Kidney capillary endothelial cell (primary cell): ENCODE results near the gene KDM4D.
A peak's percentile ranks its signal among the peaks of the same experiment; 100 is the strongest.
"Not testable (repeated sequence)": the region's sequence is repeated elsewhere in the genome, so short reads cannot be mapped to it uniquely, and the experiment has no call there.

Experiments used
- DNase-seq: peaks from one replicate; pipeline ENCODE4 v3.0.0-alpha.2; 2018; ENCODE audit warnings: low spot score

KDM4D gene

DNA sequence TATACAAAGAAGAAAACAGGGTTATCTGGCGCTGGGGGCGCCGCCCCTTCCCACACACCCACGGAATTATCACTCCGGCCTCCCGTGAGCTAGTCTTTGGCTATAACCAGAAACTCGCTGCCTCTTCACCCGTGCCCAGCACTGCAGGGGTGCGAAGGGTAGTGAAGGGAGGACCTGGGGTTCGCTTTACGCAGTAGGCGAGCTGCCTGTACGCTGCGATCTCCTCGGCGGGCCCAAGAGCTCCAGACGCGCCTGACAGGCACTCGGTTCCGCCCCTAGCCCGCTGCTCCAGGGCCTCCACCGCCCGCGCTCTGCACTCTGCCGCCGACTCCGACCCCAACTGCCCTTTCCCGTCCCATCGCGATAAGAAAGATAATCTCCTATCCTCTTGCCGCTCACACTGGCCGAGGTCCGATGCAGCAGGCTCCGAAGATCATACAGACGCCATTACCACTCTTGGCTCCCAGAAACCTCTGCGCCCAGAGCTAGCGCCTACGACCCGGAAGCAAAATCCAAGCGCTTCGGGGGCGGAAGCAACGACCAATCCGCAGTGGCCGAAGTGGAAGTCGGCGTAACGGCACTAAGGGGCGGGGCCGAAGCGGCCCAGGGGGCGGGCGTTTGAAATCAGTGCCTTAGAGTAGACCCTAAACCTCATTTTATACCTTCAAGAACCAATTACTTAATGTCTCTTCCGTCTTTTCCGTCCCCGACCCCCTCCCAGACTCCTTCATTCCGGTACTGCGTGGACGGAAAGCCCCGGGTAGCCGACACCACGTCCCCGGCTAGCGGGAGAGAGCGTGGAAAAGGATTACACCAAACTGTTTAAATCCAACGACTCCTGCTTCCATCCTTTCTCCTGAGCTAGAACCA is at the start of gene KDM4D, which contains the start of gene CWC15:
TSS of gene KDM4D (plus strand) at position 611 of the 870 bp plus-strand sequence. CDS start 23,664 bp downstream, outside the sequence.
TSS of gene CWC15 (minus strand) at position 458 of the 870 bp plus-strand sequence. CDS start 1,371 bp downstream, outside the sequence.
- DNase-seq = peak; percentile 93

DNA sequence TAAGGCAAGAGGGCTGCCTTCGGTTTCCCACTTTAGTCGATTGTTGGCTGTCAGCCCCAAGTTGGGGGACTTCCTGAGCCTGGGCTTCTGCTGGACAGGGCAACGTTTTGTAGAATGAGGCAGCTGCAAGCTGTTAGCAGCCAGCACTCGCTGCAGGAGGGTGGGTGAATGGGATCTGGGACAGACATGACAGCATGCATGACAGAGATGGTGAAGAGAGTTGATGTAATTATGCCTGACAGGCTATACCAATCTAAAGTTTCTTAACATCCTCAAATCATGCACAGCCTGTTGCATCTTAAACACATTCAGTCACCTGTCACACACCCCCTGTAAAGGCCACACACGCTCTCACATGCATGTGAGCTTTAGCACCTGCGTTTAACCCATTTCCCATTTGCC is 49.3 kb upstream of the KDM4D start:
- DNase-seq = no peak

DNA sequence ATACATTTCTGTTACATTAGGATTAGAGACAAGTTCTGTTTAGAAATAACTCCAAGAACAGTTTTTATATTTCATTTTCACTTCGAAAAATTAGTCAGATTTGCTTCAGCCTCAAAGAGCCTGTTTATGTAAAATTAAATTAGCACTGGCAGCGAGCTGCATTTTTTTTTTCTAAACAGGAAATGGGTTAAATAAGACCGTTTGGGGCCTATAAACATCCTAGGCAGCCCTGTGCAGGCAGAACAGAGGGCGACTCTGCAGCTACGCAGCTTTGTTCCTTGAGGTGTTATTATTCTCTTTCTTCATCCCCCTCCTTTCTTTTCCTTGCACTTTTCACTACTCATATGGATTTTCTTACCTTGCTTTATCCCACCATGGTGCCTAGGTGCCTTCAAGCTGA is 48.9 kb upstream of the KDM4D start:
- DNase-seq = no peak

DNA sequence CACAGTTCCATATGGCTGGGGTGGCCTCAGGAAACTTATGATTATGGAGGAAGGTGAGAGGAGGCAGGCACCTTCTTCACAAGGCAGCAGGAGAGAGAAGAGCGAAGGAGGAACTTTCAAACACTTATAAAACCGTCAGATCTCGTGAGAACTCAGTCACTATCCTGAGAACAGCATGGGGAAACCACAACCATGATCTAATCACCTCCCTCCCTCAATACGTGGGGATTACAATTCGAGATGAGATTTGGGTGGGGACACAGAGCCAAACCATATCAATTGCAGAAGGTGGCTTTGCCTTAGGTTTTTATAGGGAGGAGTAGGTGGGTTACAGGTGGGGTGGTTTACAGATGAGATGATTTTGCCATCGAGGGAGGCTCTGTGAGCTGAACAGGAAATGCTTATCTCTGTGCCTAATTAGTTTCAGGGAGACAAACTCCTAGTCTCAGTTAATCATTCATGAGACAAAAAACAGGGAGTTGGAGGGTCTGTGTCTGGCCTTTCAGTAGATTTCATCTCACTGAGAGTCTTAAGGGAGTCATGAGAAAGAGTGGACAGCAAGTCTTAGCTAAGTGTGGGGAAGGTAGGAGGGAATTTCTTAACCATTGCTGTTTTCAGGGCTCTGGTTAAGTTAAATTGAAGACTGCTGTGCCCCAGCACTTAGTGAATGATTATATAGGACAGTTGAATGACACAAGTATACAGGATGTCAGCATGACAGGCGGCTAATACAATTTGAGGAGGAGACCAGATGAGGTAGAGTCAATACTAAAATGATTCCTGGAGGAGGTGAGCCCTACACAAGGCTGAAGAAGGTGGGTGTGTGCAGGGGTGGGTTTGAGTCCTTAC is 47.9 kb upstream of the KDM4D start:
- peak; percentile 26 for DNase-seq

DNA sequence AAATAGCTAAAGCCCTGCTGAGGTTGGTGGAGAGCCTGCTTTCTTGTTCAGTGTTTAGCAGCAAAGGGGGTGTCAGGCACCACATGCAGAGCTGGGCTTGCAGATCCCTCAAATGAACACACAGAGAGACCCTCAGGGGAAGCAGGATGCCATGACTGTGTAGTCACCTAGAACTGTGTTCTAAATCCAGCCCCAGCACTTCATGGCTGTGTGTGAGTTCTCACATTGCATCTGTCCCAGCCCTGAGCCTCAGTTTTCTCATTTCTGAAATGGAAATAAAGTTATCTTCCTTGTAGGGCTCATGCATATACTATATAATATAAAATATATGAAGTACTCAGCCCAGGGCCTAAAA is 47.3 kb upstream of the KDM4D start:
- DNase-seq = no peak

DNA sequence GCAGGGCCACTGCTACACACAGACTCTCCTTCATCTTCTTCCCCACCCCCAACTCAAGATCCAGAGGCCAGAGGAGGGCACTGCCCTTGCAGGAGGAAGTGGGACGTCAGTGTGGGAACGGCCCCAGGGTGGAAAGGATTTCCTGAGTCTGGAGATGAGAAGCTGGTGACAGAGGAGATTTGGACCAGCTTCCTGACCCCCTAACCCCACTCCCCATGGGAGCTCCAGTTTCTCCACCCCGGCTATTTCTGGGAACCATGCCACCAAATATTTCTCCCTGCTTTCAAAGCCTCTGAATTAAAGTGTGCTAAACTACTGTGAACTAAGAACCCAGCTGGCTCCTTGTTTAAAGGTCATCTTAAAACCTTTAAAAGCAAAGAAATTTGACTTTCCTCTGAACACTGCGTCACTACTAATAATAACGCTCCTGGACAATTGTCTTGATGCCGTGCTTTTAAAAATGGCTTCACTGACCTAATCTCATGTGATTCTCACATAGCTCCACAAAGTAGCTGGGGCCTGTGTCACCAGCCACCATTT is 46.7 kb upstream of the KDM4D start:
- DNase-seq = peak; percentile 95

DNA sequence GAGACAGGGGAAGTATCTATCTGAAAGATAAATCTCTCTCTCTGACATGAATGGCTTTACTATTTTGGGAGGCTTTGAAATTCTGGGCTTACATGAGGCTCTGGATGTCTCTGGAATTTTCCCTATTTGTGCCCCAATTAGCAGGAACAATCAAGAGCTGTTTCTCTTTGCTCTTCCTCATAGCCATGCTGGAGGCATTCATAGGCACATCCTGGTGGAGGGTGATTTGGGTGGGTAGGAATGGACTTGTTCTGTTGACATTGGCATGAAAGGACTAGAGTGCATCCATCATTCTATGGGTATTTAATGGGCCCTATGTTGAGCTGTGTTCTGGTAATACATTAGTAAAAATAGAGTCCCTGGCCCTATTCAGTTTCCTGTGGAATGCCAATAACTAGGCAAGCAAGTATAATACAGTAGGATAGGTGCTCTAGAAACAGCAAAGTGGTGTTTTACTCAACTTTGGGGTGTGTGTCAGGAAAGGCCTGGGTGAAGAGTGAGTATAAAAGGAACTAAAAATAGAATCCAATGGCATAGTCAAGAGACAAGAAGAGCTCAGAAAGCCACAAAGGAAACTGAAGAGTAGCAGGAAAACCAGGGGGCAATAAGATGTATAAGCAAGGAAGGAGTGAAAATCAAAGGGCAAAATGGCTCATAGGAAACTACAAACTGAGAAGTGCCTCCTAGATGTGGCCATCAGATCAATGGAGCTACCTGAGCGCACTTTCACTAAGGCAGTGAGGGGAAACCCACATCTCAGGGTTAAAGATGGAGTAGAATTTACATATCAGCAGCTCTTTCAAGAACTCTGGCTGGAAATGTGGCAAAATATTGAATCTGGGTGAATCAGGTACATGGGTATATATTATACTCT is 45.2 kb upstream of the KDM4D start:
- DNase-seq = no peak

DNA sequence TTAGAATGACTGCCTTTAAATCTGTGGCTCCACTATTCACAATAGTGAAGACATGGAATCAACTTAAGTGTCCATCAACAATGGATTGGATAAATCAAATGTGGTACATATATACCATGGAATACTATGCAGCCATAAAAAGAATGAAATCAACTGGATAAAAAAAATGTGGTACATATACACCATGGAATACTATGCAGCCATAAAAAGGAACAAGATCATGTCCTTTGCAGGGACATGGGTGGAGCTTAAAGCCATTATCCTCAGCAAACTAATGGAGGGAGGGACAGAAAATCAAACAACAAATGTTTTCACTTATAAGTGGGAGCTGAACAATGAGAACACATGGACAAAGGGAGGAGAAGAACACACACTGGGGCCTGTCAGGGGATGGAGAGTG is 41.4 kb upstream of the KDM4D start:
- not testable (repeated sequence) for DNase-seq

DNA sequence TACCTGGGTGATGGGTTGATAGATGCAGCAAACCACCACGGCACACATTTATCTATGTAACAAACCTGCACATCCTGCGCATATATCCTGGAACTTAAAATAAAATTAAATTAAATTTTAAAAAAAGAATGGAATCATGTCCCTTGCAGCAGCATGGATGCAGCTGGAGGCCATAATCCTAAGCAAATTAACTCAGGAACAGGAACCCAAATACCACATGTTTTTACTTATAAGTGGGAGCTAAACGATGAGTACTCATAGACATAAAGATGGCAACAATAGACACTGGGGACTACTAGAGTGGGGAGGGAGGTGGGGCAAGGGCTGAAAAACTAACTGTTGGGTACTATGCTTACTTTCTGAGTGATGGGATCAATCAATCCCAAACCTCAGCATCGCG is 41.0 kb upstream of the KDM4D start:
- no peak for DNase-seq

DNA sequence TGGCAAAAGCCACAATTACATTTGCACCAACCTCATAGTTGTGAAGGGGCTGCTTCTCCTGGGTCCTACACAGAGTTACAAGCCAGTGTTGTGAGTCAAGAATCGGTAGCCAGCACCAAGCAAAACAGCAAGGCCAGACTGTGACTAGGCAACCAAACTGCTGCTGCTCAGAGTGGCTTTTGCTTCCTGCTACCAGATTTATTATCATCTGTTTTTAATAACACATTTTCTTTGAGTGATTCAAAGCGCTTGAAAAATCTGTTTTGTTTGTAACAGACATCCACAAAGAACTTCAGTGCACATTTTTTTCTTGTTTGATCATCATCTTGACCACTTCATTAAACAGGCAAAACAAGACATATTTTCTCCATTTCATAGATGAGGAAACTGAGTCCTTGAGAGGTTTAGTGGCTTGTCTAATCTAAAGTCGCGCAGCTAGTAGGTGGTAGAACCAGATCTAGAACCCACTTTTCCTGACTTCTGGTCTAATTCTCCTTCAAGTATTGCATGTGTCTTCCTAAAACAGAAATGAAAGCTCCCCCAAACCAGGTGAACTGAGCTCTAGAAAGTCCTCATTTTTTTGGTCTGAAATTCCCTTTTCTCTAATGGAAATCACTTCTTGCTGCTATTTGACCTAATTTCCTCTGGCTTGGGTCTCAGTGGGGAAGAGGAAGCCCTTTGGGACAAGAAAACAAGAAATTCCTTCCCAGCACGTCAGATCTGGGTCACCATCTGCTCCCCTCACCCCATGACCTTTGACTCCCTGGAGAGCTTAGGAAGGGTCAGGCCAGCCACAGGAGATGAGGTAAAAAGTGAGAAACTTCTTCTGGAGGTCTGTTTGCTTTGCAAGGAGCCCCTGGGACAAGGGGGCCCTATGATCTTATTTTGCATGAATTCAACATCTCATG is 40.0 kb upstream of the KDM4D start:
- peak; percentile 86 for DNase-seq

DNA sequence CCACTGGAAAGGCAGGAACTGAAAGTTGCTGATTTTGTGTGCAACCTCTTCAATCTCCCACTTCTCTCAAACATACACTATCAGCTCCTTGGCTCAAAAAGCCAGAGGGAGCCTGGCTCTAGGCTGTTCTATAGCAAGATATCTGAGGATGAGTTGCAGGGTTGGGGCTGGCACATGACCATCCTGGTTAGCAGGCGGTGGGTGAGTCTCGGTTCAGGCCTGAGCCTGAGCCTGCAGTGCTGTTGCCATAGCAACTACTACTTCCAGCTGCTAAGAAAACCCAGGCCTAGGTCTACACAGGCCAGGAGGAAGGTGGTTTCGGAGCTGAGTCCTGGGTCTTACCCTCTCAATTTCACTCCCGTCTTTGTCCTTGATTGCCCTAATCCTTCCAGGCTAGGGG is 39.1 kb upstream of the KDM4D start:
- peak; percentile 80 for DNase-seq

DNA sequence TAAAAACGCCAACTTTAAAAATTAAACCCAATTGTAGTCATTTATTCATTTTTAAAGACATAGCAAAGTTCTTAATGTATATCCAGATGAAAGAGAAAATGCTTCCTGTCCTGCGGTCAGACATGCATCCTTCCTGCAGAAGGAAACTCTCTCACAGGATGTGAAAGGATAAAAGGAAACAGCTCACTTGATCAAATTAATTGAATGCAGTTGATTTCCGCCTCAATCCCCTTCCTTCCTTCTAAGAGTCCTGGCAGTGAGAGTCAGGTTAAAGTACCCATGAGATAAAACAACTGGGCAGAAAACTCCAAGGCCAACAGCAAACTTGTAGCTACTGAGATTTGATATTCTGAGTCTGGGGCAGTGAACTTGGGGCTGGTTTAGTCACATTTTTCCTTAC is 38.7 kb upstream of the KDM4D start:
- DNase-seq = peak; percentile 75

DNA sequence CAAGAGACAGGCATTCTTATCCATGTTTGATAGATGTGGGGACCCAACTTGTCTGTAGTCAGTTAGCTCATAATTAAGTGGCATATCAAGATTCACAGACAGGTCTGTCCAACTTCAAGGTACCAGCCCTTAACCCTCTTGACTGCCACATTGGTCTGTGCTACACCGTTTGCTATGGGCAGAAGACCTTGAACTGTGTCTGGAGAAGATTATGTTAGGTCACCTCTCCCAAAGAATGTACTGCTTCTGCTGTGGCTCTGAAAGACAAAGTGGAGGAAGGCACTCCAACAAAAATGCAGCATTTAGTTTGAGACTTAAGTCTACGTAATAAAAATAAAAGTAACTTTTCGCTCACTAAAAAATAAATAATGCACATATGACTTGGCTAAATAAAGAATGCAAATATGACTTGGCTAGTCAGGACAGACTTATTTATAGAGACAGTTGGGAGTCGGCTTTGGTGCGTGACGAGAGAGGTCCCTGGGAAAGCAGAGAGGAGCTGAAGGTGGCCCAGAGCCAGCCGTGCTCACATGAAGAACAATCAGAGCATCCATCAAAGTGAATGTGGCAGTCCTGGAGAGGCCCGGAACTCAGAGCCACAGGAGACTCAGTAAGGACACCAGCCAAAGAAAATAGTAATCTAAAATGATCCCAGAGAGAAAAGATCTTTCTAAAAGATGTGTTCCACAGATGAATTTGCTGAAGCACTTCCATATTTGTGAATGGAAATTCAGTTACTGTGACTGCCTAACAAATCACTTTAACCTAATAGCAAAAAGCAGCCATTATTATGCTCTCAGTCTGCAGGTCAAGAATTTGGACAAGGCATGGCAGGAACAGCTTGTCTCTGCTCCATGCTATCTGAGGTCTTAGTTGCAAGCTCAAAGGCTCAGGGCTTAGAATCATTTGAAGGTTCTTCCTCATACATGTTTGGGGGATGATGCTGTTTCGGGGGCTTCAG is 35.1 kb upstream of the KDM4D start:
- DNase-seq = peak; percentile 75

DNA sequence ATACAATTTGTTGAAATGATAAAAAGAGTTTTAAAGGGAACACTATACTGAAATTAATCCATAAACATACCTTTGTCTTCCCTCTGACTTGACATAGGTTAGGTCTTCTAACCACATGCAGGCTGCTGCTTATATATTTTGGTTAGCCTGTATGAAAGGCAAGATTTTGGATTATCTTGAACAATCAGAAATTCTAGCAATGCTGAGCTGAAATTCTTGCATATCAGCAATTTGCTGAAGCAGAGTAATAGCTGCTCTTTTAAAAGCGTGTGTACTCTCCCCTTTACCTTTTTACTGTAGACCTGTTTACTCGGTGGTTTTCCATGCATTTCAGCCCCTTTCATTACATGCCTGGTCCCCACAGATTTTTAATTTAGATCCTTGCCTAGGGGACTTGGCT is 34.2 kb upstream of the KDM4D start:
- no peak for DNase-seq

DNA sequence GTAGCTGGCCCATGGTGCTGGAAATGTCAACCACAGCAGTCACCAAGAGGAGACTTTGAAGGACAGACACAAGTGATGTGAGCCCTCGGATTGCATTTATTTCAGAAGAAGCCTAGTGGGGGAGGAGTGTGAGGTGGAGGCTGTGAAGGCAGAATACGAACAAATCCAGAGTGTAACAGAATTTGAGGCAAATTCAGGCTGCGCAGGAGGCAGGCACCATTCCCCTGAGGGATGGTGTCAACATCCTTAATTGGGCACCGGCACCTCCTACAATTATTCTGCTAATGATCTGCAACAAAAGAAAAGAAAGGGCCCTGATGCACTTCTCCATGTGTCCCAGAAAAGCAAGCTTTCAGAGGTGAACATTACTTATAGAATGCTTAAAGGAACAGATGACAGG is 32.4 kb upstream of the KDM4D start:
- no peak for DNase-seq

DNA sequence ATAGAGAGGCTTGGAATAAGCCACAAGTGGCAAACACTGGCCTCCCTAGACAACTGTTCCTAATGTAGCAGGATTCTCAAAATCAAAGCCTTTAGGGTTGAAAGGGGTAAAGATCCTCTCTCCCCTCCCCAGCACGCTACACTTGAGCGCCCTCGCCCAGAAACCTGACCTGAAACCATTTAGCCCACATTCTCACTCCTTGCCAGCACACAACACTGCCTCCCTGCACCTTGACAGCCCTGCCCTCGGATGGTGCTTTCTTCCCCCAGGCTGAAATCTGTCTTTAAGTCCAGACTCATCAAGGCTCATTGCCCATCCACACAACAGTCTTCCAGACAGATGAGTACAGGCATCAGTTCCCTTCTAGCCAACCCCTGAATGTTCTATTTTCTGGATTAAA is 26.7 kb upstream of the KDM4D start:
- no peak for DNase-seq

DNA sequence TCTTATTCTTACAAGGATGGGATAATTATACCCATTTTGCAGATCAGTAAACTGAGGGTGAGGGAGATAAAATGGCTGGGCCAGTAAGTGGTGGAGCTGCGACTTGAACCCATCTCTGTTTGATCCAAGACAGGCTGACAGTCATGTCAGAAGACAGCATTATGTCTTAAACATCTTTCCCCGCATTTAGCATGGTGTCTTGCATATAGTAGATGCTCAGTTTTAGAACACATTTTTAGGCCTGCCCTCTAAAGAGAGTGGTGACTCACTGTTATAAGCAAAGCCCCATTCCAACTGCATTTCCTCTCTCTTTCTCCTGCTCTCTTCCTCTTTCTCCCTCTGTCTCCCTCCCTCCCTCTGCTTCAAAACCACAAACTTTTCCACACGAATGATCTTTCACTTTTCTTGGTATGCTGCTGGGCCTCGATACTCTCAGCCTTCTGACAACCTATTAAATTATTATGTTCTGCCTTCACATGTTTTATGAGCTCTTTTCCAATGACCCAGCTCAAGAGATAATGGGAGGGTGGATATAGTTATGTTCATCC is 25.4 kb upstream of the KDM4D start:
- no peak for DNase-seq

DNA sequence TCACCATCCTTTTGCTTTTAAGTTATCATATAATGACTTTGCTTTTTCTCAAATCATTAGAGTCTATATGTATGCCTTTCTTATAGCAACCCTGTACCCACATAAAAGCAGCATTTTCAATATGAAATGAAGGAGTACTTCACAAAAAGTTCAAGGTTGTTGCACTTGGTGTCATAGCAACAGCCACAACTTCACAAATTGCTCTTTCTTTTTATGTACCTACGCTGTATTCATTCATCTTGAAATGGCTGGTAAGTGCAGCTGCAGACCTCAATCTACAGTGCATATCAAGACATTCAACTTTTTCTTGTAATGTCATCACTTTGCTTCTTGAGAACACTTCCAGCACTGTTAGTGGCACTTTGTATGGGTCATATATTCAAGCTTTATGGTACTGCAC is 18.8 kb upstream of the KDM4D start:
- no peak for DNase-seq

DNA sequence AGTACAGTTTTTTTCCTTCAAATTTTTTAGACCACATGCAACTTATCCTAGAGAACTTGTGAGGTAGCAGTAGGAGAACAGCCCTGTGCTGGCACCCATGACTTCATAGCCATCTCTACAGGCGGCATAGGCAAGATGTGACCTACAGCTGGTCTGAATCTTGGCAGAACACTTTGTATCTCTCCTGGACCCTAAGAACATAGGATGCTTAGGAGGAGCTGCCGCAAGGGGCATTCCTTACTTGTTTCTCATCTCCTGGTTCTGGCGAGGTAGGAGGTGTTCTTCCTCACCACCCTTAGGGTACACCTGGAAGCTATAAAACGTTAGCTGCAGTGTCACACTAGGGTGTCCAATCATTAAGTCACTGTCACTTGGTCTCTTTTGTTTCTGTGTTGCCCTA is 16.5 kb upstream of the KDM4D start:
- no peak for DNase-seq
